Stomach (tissue), 4 donors: ENCODE measurements around the gene NEB.

ENCODE experiments used
- EP300 ChIP-seq: sonication (generic); formaldehyde crosslinking; IDR thresholded peaks from one replicate; pipeline ENCODE4 v1.6.1; 2017; ENCODE audit warnings: antibody characterized with exemption
- POLR2A ChIP-seq, 4 donors: fragments of 450-650 bp; IDR thresholded peaks; one replicate each; pipeline ENCODE4 v1.6.1; 2016; ENCODE audit warnings: antibody characterized with exemption in 4 of 4, control low read depth in 2 of 4, mild to moderate bottlenecking in 1 of 4, moderate library complexity in 1 of 4
- POLR2AphosphoS5 ChIP-seq, 3 donors: sonication (generic); formaldehyde crosslinking; IDR thresholded peaks; one replicate each; pipeline ENCODE4 v1.6.1; 2016; ENCODE audit warnings: antibody characterized with exemption in 3 of 3
- TF ChIP-seq, protein P1 (sequence below), 7 experiments: fragments of 450-650 bp in 4 of 7; fragments of 200-600 bp in 3 of 7; sonication (generic) in 3 of 7; IDR thresholded peaks; one replicate each; pipeline ENCODE4 v1.5.1; 2016 to 2019; ENCODE audit warnings: antibody characterized with exemption in 7 of 7, control low read depth in 2 of 7, mild to moderate bottlenecking in 1 of 7

DNA sequence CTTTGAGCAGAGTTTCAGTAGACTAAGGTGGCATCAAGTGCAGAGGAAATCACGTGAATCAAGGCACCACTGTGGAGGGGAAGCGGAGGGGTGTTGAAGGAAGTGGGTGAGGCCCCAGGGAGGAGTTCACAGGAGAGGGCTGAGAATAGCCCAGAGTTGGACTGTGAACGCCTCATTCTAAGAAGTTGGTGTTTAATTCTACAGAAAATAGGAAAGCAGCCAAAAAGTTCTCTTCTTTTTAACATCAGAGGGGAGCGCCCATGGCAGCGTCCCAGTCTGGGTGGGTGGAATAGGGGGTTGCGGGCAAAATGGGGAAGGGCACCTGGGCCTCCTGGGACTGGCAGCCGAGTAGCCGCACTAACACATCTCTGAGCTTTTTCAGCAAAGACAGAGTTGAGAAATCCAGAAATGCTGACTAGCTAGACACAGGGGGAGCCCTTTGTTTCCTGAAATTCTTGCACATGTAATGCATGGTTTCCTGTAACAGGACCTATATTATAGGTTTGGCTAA lies 97.0 kb downstream of the NEB start:
- TF ChIP-seq, protein P1, sequence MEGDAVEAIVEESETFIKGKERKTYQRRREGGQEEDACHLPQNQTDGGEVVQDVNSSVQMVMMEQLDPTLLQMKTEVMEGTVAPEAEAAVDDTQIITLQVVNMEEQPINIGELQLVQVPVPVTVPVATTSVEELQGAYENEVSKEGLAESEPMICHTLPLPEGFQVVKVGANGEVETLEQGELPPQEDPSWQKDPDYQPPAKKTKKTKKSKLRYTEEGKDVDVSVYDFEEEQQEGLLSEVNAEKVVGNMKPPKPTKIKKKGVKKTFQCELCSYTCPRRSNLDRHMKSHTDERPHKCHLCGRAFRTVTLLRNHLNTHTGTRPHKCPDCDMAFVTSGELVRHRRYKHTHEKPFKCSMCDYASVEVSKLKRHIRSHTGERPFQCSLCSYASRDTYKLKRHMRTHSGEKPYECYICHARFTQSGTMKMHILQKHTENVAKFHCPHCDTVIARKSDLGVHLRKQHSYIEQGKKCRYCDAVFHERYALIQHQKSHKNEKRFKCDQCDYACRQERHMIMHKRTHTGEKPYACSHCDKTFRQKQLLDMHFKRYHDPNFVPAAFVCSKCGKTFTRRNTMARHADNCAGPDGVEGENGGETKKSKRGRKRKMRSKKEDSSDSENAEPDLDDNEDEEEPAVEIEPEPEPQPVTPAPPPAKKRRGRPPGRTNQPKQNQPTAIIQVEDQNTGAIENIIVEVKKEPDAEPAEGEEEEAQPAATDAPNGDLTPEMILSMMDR (IDR thresholded peaks at IDR 0.05) = no peak
- TF ChIP-seq EP300 (no peak), POLR2A (IDR thresholded peaks at IDR 0.05) (no peak), POLR2AphosphoS5 (IDR thresholded peaks at IDR 0.05) (no peak)
